ENCODE data around the gene PAF1. TPM values are rescaled to one million over a fixed set of nuclear protein-coding genes. Genes with fewer than 3 reads are reported as not detected.

PAF1 gene
- total and polyA plus RNA-seq, 2 of the 13 experiments (the other 11 are each of a cell fraction or from before 2014, with no cell fraction given) = 30.2 to 31.1 TPM

- TF ChIP-seq ZNF501 (CRISPR knock-in tag; IDR thresholded peaks at IDR 0.05) (peak; percentile 89), DPF2 (CRISPR knock-in tag; IDR thresholded peaks at IDR 0.05; ENCODE audit: borderline replicate concordance, low read depth) (peak; percentile 79), KLF13 (CRISPR knock-in tag; IDR thresholded peaks at IDR 0.05) (no peak), ZNF788 (CRISPR knock-in tag; IDR thresholded peaks at IDR 0.05; ENCODE audit: borderline replicate concordance) (peak; percentile 79), HNRNPUL1 (IDR thresholded peaks at IDR 0.05; ENCODE audit: low read depth, low read length) (no peak), ATAD3A (CRISPR knock-in tag; IDR thresholded peaks at IDR 0.05) (no peak), RFX3 (CRISPR knock-in tag; IDR thresholded peaks at IDR 0.05) (no peak), ZNF543 (CRISPR knock-in tag; IDR thresholded peaks at IDR 0.05) (peak; percentile 87; the same call in 1 of the 2 replicates), ZNF660 (CRISPR knock-in tag; IDR thresholded peaks at IDR 0.05; ENCODE audit: borderline replicate concordance, low read depth) (no peak), NRL (CRISPR knock-in tag; IDR thresholded peaks at IDR 0.05; ENCODE audit: borderline replicate concordance) (peak; percentile 95; the same call in 1 of the 2 replicates), MEIS2 (CRISPR knock-in tag; IDR thresholded peaks at IDR 0.05) (peak; percentile 63; the same call in 1 of the 2 replicates), SP2 (CRISPR knock-in tag; IDR thresholded peaks at IDR 0.05) (no peak), ZNF354B (CRISPR knock-in tag; IDR thresholded peaks at IDR 0.05) (0 out of 2 replicates have a peak, but pooled peaks have one; percentile 83), SRSF1 (optimal IDR thresholded peaks at IDR 0.05; ENCODE audit: low read depth, low read length) (no peak), PAXIP1 (CRISPR knock-in tag; conservative IDR thresholded peaks at IDR 0.05) (peak; percentile 94), ZUFSP (CRISPR knock-in tag; IDR thresholded peaks at IDR 0.05; ENCODE audit: borderline replicate concordance) (no peak), ZNF772 (CRISPR knock-in tag; IDR thresholded peaks at IDR 0.05) (peak; percentile 97), EZH2 (conservative IDR thresholded peaks at IDR 0.05; ENCODE audit: low read depth, low read length) (no peak), MXD4 (CRISPR knock-in tag; IDR thresholded peaks at IDR 0.05) (peak; percentile 88), ZNF367 (CRISPR knock-in tag; IDR thresholded peaks at IDR 0.05; ENCODE audit: borderline replicate concordance) (no peak), RBAK (CRISPR knock-in tag; IDR thresholded peaks at IDR 0.05) (0 out of 2 replicates have a peak, but pooled peaks have one; percentile 11), TBX3 (IDR thresholded peaks at IDR 0.05; ENCODE audit: borderline replicate concordance) (no peak; the same call in 1 of the 2 replicates), MED1 (CRISPR knock-in tag; IDR thresholded peaks at IDR 0.05) (peak; percentile 90), ZNF343 (CRISPR knock-in tag; IDR thresholded peaks at IDR 0.05) (peak; percentile 78)
- TF ChIP-seq, protein P1, sequence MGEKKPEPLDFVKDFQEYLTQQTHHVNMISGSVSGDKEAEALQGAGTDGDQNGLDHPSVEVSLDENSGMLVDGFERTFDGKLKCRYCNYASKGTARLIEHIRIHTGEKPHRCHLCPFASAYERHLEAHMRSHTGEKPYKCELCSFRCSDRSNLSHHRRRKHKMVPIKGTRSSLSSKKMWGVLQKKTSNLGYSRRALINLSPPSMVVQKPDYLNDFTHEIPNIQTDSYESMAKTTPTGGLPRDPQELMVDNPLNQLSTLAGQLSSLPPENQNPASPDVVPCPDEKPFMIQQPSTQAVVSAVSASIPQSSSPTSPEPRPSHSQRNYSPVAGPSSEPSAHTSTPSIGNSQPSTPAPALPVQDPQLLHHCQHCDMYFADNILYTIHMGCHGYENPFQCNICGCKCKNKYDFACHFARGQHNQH (CRISPR knock-in tag; IDR thresholded peaks at IDR 0.05) = peak; percentile 97
These were observed 10.8 kb upstream of the PAF1 start (continued) for GRCh38 chr19:39401549-39402345.

Data from HepG2 (cell line).